Hepatic stellate cell (primary cell): ENCODE data around the gene RNF183.
A peak's percentile ranks its signal among the peaks of the same experiment; 100 is the strongest.
"Not testable (repeated sequence)": the region's sequence is repeated elsewhere in the genome, so short reads cannot be mapped to it uniquely, and the experiment has no call there.

ENCODE experiments used
- DNase-seq: peaks from one replicate; pipeline ENCODE4 v3.0.0; 2011; ENCODE audit warnings: low spot score

RNF183 gene

DNA sequence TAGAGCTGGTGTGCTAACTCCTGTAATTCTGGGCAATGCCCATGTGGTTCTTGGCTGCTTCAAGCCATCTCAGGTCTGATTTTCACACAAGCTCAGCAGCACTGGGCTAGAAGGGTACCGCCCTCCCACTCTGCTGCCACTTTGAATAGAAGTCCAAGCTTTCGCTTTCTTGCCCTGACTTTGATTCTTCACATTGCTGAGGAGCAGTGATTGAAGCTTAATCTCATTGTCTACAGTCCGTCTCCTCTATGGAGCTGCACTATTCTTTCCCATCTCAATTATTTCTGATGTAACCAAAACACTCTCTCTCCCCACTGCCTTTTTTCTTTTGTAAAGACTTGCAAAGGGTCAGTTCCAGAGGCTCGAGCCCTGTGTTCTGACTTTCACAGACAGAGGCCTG lies 12.9 kb upstream of the RNF183 start:
- DNase-seq = no peak

DNA sequence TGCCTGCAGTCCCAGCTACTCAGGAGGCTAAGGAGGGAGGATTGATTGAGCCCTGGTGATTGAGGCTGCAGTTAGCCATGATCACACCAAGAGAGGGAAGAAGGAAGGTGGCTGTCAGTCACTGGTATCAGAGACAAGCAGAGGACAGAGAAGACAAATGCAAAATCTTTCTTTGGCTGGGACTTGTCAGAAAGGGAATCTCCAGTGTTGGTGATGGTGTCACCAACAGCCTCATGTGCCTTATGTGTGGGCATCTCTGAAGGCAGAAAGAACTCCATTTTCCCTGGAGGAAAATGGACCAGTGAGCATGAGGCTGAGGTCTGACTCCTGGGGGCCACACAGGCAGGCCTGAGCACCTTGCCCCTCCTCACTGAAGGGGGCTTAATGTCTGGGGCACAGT lies 12.1 kb upstream of the RNF183 start:
- no peak for DNase-seq

DNA sequence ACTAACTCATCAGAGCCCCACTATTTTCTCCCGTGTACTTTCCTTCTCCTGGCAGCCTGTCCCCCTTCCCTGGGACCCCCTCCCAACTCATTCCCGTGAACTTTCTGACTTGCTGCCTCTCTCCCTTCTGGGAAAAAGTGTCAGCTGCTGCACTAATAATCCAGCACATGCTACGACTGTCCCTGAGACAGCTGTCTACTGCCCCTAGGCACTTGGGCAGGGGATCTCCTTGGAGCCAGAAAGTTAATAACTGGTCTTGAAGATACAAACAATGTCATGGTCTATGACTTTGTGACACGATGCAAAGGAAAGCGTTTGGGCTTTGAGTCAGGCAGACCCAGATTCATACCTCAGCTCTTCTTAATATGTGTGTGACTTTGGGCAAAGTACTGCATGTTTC lies 10.1 kb upstream of the RNF183 start:
- DNase-seq = no peak

DNA sequence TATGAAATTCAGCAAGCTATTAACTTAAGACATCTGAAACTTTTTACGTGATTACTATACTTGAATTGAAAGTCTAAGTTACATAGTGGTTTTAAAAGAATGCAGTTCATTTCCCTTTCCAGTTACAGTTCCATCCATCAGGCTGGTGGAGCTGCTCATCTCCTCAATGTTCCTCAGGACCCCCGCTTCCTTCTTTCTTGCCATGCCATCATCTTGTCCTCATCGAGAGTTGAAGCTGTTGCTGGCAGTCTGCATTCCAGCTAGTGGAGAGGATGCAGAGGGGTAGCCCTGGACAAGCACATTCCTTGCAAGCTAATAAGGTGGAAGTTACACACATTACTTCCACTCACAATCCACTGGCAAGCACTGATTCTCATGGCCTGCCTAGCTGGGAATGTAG lies 8.8 kb upstream of the RNF183 start:
- no peak for DNase-seq

DNA sequence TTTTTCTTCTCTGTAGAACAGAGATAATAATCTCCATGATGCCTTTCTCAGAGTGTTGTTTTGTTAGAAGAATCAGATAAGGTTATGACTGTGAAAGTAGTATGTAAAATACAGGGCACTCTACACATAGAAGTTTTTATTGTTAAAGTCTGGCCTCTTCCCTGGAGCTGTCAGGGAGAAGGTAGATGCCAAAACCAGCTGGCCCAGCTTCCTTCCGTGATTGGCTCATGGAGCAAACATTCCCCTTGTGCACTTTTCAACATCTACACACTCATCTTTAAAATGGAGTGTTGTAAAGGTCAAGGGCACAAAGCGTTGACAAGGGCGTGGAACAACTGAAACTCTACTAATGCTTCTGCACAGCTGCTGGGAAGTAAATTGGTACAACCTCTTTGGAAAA lies 7.4 kb upstream of the RNF183 start:
- no peak for DNase-seq

DNA sequence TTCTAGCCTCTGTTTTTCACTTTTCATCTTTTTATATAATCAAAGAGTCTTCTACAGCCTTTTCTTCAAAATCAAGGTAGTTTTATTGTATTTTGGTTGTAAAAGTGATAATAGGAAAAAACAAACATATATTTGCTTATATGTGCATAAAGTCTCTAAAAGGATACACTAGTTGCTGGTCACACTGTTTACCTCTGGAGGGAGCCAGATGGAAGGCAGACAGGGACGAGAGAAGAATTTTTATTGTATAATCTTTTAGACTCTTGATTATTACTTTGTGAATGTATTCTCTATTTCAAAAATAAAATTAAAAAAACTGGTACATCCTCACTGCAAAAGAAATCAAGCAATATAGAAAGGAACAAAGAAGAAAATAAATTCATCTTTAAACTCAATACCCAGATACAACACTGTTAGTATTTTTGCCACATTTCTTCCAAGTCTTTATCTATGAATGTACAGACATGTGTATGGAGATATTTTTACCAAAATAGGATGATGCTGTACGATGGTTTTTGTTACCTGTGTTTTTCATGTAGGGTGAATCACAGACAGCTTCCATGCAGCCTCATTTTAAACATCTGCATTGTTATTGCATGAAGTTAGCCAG lies 6.1 kb upstream of the RNF183 start:
- peak; percentile 40 for DNase-seq

DNA sequence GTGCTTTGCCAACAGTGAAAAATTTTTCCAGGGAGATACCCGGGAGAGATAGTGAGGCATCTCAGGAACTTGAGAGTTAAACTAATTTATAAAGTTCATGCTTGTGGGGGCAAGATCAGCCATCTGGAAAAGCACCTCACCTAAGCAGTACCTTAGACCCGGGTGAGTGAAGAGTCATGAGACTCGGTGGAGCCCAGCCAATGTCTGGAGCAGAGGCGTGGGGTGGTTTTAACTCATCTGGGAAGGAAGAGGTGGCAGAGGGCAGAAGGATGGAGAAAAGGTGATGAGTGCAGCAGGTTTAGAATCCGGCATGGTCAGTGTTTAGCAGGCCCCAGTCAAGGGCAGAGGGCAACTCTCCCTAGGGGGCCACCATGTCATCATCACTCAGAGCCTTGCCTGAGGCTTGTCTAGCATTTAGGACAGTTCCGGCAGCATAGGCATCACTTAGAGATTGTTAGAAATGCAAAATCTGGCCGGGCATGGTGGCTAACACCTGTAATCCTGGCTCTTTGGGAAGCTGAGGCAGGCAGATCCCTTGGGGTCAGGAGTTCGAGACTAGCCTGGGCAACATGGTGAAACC lies 4.3 kb upstream of the RNF183 start:
- DNase-seq = no peak

DNA sequence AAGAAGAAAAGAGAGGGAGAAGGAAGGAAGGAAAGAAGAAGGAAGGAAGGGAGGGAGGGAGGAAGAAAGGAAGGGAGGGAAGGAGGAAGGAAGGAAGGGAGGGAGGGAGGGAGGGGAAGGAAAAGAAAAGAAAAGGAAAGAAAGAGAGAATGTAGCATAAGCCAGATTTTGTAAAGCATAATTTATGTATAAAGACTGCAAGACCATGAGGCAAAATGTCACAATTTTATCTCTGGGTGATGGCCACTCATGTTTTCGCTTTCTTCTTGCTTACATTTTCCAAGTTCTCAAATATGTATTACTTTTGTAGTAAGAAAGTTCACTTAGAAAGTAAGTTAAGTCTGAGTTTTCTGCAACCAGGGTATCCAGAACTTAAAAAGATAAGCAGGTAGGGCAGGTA lies 3.4 kb upstream of the RNF183 start:
- no peak for DNase-seq

DNA sequence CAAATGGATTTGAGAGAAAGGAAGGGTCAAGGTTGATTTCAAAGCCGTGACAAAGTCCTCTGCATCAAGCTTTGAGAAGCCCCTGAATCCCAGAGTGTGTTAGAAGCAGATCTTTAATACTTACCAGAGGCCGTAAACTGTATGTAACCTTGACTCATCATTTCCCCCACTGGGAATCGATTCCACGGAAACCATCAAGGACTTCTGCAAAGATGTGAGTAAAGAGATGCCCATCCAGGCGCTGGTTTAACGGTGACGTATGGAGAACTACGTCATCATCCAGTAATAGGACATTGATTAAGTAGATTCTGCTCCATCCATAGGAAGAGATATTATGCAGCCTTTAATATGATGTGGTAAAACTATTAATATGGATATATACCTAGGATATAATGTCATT lies 1.6 kb downstream of the RNF183 start:
- no peak for DNase-seq

DNA sequence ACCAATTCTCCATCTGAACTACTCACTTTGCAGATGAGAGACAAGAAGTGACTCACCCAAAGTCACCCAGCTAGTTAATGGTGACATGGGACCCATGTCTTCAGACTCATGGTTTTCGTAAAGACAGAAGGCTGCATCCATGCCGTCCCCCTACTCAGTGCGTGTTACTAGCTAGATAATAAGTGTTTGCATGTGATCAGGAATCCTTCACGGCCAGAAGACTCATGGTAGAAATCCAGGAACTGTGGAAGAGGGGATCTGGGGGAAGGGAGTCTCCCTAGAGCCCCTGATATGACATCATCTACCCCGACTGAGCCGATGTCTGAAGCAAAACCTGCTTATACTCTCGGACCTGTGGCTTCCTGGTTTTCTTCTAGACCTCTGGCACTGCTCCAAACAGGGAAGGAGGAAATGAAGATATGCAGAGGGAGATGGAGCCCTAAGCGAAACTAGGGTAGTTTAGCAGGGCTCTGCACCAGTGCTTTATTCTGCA lies 3.3 kb downstream of the RNF183 start:
- peak; percentile 21 for DNase-seq

DNA sequence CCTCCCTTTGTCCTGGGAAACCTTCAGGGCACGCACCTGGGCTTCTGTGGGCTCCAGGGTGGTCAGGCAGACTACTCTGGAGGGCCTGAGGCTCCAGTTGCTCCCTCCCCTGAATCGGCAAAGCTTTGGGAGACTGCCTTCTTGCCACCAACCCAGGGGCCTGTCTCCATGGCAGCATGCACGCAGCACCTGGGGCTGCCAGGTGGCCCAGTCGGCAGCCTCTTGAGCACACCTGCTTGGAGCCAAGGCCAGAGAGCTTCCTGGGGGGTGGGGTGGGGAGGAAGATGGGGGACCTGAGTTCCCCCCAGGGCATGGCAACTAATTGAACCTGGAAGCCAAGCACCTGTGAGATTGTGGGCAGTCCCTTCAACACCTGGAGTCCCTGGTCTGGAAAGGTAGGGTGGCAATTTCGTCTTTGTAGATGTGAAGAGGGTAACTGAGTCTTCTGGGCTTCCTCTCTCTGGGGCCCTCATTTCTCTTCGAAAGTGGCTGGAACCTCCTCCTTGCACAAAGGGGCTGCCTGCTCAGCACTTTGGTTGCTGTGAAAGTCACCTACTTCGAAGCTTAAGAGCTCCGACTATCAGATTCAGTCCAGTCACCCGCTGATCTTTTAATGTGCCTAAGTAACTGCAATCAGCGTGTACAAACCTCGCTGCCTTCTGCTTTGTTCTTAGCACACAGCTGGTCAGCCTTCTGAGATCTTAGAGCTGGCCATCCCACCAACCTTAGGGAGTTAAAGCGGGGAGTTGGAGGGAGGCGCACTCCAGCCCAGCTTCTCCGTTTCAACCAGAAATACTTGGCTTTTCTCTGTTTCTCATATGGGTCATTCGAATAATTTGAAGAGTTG lies 4.0 kb downstream of the RNF183 start:
- no peak for DNase-seq

DNA sequence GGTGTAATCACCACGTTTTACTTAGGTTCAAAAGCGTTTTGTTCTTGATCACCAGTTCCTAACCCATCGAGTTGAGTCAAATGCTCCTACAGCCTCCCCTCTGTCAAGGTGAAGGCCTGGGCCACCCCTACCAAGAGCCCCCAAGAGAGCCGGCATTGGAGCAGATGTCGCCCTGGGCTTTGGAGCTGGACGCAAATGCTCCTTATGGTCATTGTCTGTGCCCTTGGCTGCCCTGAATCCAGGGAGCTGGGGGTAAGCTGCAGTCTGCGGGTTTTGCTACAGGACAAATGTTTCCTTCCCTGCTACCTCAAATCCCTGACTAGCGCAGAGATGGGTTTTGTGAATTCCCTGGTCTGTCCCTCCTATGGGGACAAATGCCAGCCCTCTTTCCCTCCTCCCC lies 4.9 kb downstream of the RNF183 start:
- DNase-seq = no peak

DNA sequence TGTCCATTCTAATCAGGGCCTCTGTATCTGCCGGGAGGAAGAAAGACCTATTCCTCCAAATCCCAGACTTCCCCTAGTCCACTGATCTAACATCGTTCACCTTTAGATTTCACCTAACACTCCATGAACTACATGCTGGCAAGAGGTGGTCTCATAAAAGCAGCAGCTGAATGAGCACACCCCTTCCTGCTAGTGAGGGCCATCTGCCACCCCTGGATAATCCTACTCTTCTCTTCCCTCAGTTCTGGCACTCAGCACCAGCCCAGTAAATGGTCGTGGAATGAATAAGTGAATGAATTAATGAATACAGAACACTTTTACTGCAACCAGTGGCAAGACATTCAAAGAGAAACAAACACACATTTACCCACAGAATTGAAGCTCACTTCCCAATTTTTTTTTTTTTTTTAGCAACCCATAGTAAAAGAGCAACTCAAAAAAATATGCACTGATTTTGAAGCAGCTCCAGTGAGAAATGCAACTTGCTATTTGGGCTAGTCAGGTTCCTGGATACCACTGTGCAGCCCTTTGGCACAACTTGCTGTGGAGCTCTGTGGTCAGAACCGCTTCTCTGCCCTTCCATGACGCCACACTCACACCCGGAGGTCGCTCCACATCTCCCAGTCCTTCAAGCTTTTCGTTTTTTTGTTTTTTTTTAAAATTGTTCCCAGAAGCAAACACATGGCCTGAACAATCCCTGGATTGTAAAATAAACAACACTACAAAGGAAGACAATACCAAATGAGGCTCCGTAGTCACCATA lies 6.2 kb downstream of the RNF183 start:
- no peak for DNase-seq

DNA sequence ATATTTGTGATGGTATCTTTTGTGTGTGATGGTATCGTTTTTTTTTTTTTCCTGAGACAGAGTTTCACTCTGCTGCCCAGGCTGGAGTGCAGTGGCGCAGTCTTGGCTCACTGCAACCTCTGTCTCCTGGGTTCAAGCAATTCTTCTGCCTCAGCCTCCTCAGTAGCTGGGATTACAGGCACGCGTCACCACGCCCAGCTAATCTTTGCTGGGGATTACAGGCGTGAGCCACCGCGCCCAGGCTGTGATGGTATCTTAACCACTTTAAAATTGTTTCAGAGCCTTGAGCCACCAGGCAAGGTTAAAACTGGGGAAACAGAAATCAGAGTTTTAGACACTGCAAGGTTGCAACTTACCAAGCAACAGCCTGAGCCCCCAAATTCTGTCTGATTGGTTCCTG lies 6.9 kb downstream of the RNF183 start:
- not testable (repeated sequence) for DNase-seq

DNA sequence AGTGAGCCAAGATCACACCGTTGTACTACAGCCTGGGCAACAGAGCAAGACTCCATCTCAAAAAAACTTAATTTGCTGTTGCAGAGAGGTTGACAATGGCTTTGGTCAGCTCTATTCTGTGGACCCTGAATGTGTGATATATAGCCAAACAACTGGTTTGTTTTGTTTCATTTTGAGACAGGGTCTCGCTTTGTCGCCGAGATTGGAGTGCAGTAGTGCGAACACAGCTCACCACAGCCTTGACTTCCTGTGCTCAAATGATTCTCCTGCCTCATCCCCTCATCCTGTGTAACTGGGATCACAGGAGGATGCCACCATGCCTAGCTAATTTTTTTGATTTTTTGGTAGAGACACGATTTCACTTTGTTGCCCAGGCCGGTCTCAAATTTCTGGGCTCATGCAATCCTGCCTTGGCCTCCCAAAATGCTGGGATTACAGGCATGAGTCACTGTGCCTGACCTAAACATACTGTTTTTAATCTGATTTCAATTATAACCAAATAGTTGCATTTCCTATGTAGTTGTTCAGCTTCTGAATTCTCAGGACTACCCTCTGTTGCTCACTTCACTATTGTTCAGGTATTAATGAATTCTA lies 9.8 kb downstream of the RNF183 start:
- DNase-seq = no peak

DNA sequence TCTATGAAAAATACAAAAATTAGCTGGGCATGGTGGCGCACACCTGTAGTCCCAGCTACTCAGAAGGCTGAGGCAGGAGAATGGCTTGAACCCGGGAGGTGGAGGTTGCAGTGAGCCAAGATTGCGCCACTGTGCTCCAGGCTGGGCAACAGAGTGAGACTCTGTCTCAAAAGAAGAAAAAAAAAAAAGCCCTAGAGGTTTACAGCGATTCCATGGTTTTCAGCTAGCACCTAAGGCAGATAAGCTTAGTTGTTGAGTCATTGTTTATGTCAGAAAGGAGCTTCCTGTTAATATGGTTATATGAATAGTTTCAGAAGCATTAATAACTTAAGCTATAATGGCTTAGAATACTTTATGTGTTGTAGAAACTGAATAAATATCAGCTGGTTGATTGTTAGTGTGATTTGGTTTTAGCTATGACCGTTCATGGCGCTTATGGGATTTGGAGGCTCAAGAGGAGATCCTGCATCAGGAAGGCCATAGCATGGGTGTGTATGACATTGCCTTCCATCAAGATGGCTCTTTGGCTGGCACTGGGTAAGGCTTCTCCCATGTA lies 13.0 kb downstream of the RNF183 start:
- DNase-seq = no peak

DNA sequence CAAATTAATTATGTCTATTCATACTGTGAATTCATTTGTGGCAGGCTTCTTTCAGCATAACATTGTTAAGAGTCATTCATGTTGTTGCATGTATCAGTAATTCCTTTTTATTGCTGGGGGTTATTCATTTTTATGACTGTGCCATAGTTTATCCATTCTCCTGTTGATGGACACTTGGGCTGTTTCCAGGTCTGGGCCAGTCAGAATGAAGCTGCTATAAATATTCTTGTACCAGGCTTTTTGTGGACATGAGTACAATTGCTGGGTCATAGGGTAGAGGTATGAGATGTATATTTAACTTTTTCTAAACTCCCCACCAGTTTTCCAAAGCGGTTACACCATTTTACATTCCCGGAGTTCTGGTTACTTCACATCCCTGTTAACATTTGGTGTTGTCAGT lies 14.1 kb downstream of the RNF183 start:
- no peak for DNase-seq

DNA sequence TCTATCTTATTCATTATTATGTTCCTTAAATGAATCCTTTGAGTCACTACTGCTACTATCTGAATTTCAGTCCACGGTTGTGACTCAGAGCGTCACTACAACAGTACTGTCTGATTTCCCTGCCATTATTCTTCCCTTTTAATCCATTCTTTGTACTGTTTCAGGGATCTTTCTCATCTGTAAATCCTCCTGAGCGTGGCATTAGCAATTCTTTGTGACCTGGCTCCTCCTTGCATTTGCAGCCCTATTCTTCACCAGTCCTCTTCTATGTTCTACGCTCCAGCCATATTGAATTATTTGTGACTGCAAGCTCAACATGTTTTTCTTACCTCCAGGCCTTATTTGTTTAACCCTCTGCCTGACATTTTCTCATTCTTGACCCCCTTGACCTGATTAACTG lies 21.8 kb downstream of the RNF183 start:
- DNase-seq = no peak

DNA sequence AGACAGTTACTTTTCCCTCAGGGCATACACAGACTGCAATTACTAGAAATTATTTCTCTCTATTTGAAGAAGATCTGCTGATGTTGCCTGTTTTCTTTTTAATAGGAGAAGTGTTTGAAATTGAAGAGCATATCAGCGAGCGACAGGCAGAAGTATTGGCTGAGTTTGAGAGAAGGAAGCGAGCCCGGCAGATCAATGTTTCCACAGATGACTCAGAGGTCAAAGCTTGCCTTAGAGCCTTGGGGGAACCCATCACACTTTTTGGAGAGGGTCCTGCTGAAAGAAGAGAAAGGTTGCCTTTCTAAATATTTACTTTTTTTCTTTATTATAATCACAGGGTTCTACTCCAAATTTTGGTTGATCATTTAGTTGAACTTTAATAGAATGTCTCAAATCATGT lies 24.3 kb downstream of the RNF183 start:
- no peak for DNase-seq

DNA sequence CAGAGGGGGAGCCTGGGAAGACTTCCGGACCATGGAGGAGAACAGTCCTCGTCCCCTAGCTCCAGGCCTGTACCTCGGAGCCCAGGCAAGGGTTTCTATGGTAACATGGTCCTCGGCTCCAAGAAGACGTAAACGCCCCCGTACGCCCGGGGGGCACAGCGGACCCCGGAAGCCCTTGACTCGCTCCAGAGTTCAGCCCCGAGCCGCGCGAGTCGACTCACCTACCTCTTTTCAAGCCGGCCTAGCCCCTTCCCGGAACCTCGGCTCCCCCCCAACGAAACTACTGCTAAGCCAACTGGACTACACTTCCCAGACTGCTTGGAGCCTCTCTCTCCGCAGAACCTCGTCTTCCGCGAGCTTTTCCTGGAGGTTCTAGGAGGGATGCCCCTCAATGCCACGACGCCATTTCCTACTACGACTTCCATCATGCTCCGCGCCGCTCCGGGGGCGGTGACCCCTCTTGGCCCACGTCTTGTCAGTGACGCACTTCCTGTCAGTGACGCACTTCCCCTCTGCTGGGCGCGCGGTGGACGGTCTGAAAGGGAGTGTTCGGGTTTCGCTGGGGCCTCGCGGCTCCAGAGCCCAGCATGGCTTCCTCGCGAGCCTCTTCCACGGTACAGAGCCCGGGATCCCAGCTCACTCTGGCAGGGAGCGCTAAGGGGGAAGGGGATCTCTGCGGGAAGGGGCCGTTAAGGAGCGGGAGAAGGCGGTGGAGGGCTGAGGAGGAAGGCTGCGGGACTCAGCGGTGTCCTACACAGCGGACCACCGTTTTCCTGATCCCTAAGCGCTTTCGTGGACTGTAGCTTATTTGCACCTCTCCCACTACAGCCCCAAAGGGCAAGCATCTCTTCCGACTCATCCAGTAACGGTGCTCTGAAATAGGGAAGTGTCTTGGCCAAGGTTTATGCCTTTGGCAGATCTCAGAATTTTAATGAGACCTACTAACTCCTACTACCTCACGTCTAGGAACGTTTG lies 27.7 kb downstream of the RNF183 start, which contains the start of the genes CDC26 and PRPF4:
Gene CDC26, minus strand, starts transcription at position 416 of the 975 bp plus-strand sequence. CDS start 3,065 bp downstream, outside the sequence.
Gene PRPF4, plus strand, starts transcription at position 502 of the 975 bp plus-strand sequence. Its CDS starts 86 bp downstream, at position 588.
- DNase-seq = peak; percentile 95
